Peyer's patch (tissue), 4 donors: Measurements from ENCODE around the gene SEC11C. TPM values are rescaled to one million over a fixed set of nuclear protein-coding genes. Genes with fewer than 3 reads are reported as not detected.

Experiments used
- DNase-seq, 3 donors: peaks; one replicate each; pipeline ENCODE4 v3.0.0-alpha.2; 2017 to 2019
- H3K27ac ChIP-seq, 4 donors: fragments of 200-600 bp; sonication (generic); one replicate each; pipeline ENCODE4 v1.5.1; 2016 to 2019
- H3K27me3 ChIP-seq, 2 donors: fragments of 200-600 bp; sonication (generic); one replicate each; pipeline ENCODE4 v1.5.1; 2019
- H3K36me3 ChIP-seq, 3 donors: fragments of 200-600 bp; sonication (generic); one replicate each; pipeline ENCODE4 v1.5.1; 2016 to 2019
- H3K4me1 ChIP-seq, 4 donors: fragments of 200-600 bp; sonication (generic); one replicate each; pipeline ENCODE4 v1.5.1; 2016 to 2019
- H3K4me3 ChIP-seq, 4 donors: fragments of 200-600 bp; sonication (generic); 1 replicate in 3 of 4; 2 replicates in 1 of 4; pipeline ENCODE4 v1.5.1; 2016 to 2019; ENCODE audit warnings: mild to moderate bottlenecking in 1 of 4
- H3K9me3 ChIP-seq, 4 donors: fragments of 200-600 bp; sonication (generic); one replicate each; pipeline ENCODE4 v1.5.1; 2016 to 2019; ENCODE audit warnings: mild to moderate bottlenecking in 1 of 4
- POLR2A ChIP-seq, 2 donors: fragments of 450-650 bp; IDR thresholded peaks; one replicate each; pipeline ENCODE4 v1.5.1; 2017; ENCODE audit warnings: antibody characterized with exemption in 2 of 2, mild to moderate bottlenecking in 2 of 2, moderate library complexity in 2 of 2
- total RNA-seq, 4 donors: library from RNA; depleted of rRNA; stranded (reverse); fragments of >200 nt; gene quantifications; one replicate each; pipeline ENCODE4 v1.1.0, GENCODE V29; 2016
- TF ChIP-seq, protein P1 (sequence below), 6 experiments: fragments of 450-650 bp in 4 of 6; fragments of 200-600 bp in 2 of 6; sonication (generic) in 1 of 6; IDR thresholded peaks; one replicate each; pipeline ENCODE4 v1.5.1; 2017 to 2019; ENCODE audit warnings: antibody characterized with exemption in 6 of 6, mild to moderate bottlenecking in 3 of 6, moderate library complexity in 1 of 6

The SEC11C gene
- total RNA-seq, 4 donors from 2014 or later: 15.7 to 52.9 (median 29.4) TPM

DNA sequence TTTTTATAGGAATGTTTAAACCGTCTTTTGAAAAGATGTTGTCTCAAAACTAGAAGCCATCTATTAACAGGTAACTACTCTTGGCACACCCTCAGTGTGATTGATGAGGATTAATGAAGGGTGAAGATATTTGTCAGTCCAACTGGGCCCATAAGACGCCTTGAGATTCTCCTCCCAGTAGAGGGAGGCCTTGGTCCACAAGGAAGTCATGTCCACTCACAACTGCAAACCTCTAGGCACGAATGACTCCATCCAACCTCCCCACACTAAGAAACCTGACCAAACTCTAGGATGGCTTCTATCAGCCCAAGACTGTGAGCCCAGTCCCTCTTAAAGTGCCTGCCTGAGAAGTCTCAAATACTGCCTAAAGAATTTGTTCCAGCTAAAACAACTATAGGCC lies 61.1 kb downstream of the SEC11C start:
- TF ChIP-seq, protein P1, sequence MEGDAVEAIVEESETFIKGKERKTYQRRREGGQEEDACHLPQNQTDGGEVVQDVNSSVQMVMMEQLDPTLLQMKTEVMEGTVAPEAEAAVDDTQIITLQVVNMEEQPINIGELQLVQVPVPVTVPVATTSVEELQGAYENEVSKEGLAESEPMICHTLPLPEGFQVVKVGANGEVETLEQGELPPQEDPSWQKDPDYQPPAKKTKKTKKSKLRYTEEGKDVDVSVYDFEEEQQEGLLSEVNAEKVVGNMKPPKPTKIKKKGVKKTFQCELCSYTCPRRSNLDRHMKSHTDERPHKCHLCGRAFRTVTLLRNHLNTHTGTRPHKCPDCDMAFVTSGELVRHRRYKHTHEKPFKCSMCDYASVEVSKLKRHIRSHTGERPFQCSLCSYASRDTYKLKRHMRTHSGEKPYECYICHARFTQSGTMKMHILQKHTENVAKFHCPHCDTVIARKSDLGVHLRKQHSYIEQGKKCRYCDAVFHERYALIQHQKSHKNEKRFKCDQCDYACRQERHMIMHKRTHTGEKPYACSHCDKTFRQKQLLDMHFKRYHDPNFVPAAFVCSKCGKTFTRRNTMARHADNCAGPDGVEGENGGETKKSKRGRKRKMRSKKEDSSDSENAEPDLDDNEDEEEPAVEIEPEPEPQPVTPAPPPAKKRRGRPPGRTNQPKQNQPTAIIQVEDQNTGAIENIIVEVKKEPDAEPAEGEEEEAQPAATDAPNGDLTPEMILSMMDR (IDR thresholded peaks at IDR 0.05): no peak
- TF ChIP-seq POLR2A (IDR thresholded peaks at IDR 0.05): no peak
- Histone ChIP-seq H3K4me3 (no peak overlapping the region), H3K36me3 (no peaks in the 10 kb centered on the region), H3K27me3 (no peaks in the 10 kb centered on the region), H3K4me1 (no peaks in the 10 kb centered on the region), H3K9me3 (no peaks in the 10 kb centered on the region), H3K27ac (no peak overlapping the region)
- no peak for DNase-seq

DNA sequence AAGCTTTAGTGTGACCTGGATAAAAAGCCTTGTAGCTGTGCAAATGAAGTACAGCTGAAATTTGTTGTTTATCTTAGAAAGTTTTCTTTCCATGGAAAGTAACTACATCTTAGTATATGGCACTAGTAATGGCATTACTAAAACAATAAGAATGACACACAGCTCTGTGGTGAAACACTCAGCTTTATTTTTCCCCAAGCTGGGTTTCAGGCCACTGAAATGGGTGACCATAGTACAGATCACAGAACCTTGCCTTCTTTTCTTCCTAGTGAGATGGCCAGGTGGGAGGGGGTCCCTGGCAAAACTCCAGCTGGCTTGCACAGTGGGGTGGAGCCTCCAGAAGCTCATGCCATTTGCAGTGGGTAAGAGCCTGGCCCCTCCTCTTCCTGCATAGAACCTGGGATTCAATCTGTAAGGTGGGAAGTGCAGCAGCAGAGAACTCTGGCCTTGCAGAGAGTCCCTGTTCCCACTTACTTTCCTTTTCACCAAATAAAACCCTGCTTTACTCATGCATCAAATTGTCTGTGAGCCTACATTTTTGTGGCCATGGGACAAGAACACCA lies 62.7 kb downstream of the SEC11C start:
- no peaks in the 10 kb centered on the region for H3K9me3 ChIP-seq

GRCh38 chr18:59207506-59207905 lies 67.8 kb downstream of the SEC11C start:
- H3K36me3 ChIP-seq: no peaks in the 10 kb centered on the region
- no peak for DNase-seq
- no peak overlapping the region for H3K27ac ChIP-seq
- H3K27me3 ChIP-seq: no peaks in the 10 kb centered on the region
- no peaks in the 10 kb centered on the region for H3K4me1 ChIP-seq
- no peak overlapping the region for H3K4me3 ChIP-seq
- no peak for TF ChIP-seq POLR2A (IDR thresholded peaks at IDR 0.05)
- H3K9me3 ChIP-seq: no peaks in the 10 kb centered on the region

More for the DNA sequence above, 62.7 kb downstream of the SEC11C start:
- H3K27me3 ChIP-seq: no peaks in the 10 kb centered on the region
- no peak for TF ChIP-seq POLR2A (IDR thresholded peaks at IDR 0.05)
- H3K4me1 ChIP-seq: no peaks in the 10 kb centered on the region
- H3K4me3 ChIP-seq: no peak overlapping the region
- DNase-seq: no peak
- H3K27ac ChIP-seq: no peak overlapping the region
- H3K36me3 ChIP-seq: no peaks in the 10 kb centered on the region

Other genes with a start within 250 kb of the SEC11C start
- gene GRP, start 80.3 kb downstream of the SEC11C start, total RNA-seq: not detected
- gene RAX, start 133.6 kb downstream of the SEC11C start, total RNA-seq: not detected
- gene CPLX4, start 178.8 kb downstream of the SEC11C start, total RNA-seq: not detected
- 10 to 100 TPM; 59.7 to 78.5 (median 63.2) TPM for gene LMAN1, start 219.4 kb downstream of the SEC11C start, total RNA-seq